Neuronal stem cell (in vitro differentiated cells): ENCODE measurements around the gene SLC6A13.

Experiments used
- DNase-seq: peaks from one replicate; pipeline ENCODE4 v3.0.0-alpha.2; 2013; ENCODE audit warnings: low spot score
- H2AFZ ChIP-seq: one replicate; pipeline ENCODE4 v1.6.1; 2013; ENCODE audit warnings: mild to moderate bottlenecking, low read length, inconsistent platforms
- H2AK5ac ChIP-seq: 2 replicates; pipeline ENCODE4 v1.6.1; 2013; ENCODE audit warnings: low read depth, mild to moderate bottlenecking, inconsistent platforms, low read length, moderate library complexity, mixed read lengths
- H2BK120ac ChIP-seq: 2 replicates; pipeline ENCODE4 v1.6.1; 2013; ENCODE audit warnings: low read depth, mild to moderate bottlenecking, inconsistent platforms, low read length, moderate library complexity, mixed read lengths
- H2BK12ac ChIP-seq: one replicate; pipeline ENCODE4 v1.6.1; 2013; ENCODE audit warnings: low read length, inconsistent platforms
- H2BK15ac ChIP-seq: 2 replicates; pipeline ENCODE4 v1.6.1; 2013; ENCODE audit warnings: mild to moderate bottlenecking, low read length, inconsistent platforms, mixed read lengths
- H2BK5ac ChIP-seq: one replicate; pipeline ENCODE4 v1.6.1; 2013; ENCODE audit warnings: inconsistent platforms, mild to moderate bottlenecking, low read length, moderate library complexity
- H3K14ac ChIP-seq: one replicate; pipeline ENCODE4 v1.6.1; 2013; ENCODE audit warnings: low read length, inconsistent platforms
- H3K18ac ChIP-seq: 2 replicates; pipeline ENCODE4 v1.6.1; 2013; ENCODE audit warnings: low read length, inconsistent platforms
- H3K23ac ChIP-seq: 2 replicates; pipeline ENCODE4 v1.6.1; 2013; ENCODE audit warnings: low read depth, mild to moderate bottlenecking, mixed read lengths, low read length, inconsistent platforms; ENCODE audit not compliant: poor library complexity
- H3K27ac ChIP-seq: replicated peaks from 3 replicates; pipeline ENCODE4 v1.5.1; 2013; ENCODE audit warnings: low read length, inconsistent platforms
- H3K27me3 ChIP-seq, 3 experiments: 2 replicates each; pipeline ENCODE4 v1.6.1; 2013; ENCODE audit warnings: low read length in 3 of 3, mild to moderate bottlenecking in 2 of 3, inconsistent platforms in 1 of 3, low read depth in 1 of 3, mixed read lengths in 1 of 3, moderate library complexity in 1 of 3; ENCODE audit not compliant: control insufficient read depth in 3 of 3, insufficient read depth in 3 of 3
- H3K36me3 ChIP-seq, 2 donors: replicated peaks in 1 of 2; 2 replicates each; pipeline ENCODE4 v1.6.1; 2013; ENCODE audit warnings: low read length in 2 of 2; ENCODE audit not compliant: control insufficient read depth in 2 of 2, insufficient read depth in 2 of 2
- H3K4ac ChIP-seq: 2 replicates; pipeline ENCODE4 v1.6.1; 2013; ENCODE audit warnings: inconsistent platforms, mild to moderate bottlenecking, low read length, moderate library complexity
- H3K4me1 ChIP-seq, 2 donors: 1 replicate in 1 of 2; 2 replicates in 1 of 2; pipeline ENCODE4 v1.6.1; 2013; ENCODE audit warnings: low read length in 2 of 2, low read depth in 1 of 2; ENCODE audit not compliant: control insufficient read depth in 2 of 2, insufficient read depth in 1 of 2
- H3K4me2 ChIP-seq: one replicate; pipeline ENCODE4 v1.6.1; 2013; ENCODE audit warnings: mild to moderate bottlenecking, low read length, inconsistent platforms; ENCODE audit not compliant: insufficient read depth, poor library complexity, severe bottlenecking
- H3K4me3 ChIP-seq, 2 donors: 2 replicates each; pipeline ENCODE4 v1.5.1; 2013; ENCODE audit warnings: low read length in 2 of 2, mild to moderate bottlenecking in 2 of 2, inconsistent platforms in 1 of 2, moderate library complexity in 1 of 2
- H3K79me1 ChIP-seq: one replicate; pipeline ENCODE4 v1.6.1; 2013; ENCODE audit warnings: low read depth, mild to moderate bottlenecking, inconsistent platforms, low read length, moderate library complexity
- H3K9ac ChIP-seq: one replicate; pipeline ENCODE4 v1.6.1; 2013; ENCODE audit warnings: mild to moderate bottlenecking, low read depth, low read length, inconsistent platforms; ENCODE audit not compliant: poor library complexity
- H3K9me3 ChIP-seq, 2 donors: replicated peaks in 1 of 2; 2 replicates each; pipeline versions ENCODE3 to v1.6.1; 2013; ENCODE audit warnings: low read length in 2 of 2, mild to moderate bottlenecking in 2 of 2, inconsistent platforms in 1 of 2, low read depth in 1 of 2, mixed read lengths in 1 of 2, moderate library complexity in 1 of 2; ENCODE audit not compliant: control insufficient read depth in 2 of 2, insufficient read depth in 1 of 2
- H4K8ac ChIP-seq: one replicate; pipeline ENCODE4 v1.6.1; 2013; ENCODE audit warnings: low read depth, mild to moderate bottlenecking, inconsistent platforms, low read length, moderate library complexity
- H4K91ac ChIP-seq: one replicate; pipeline ENCODE4 v1.6.1; 2013; ENCODE audit warnings: low read length, low read depth, mild to moderate bottlenecking, inconsistent platforms; ENCODE audit not compliant: poor library complexity
- WGBS, 2 donors: extraction: QIAGEN DNeasy Blood & Tissue Kit; methylation state at CpG; one replicate each; pipeline ENCODE4 v1.1.7; 2013; ENCODE audit warnings: missing lambda C conversion rate in 2 of 2, mixed read lengths in 1 of 2; ENCODE audit not compliant: insufficient read length in 2 of 2, insufficient replicate concordance in 1 of 2; ENCODE audit errors: extremely low coverage in 2 of 2; 5-methylcytosine and 5-hydroxymethylcytosine counted together

SLC6A13 gene

DNA sequence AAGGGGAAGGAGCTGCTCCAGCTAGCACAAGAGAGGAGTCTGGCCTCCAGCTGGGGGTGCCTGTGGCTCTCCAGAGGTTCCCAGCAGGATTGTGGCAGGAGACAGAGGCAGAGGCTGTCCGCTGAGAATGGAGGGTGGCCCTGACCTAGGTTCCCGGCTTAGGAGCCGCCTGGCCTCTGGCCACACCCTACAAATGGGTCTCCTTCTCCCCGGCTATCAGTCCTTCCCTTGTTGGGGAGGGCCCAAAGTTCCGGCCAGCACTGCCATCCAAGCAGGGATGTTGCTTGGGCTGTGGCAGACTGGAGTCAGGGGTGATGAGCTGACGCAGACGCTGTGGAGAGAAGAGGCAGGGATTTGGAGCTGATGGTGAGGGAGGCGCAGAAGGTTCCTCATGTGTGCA lies 71.8 kb downstream of the SLC6A13 start:
- H3K27me3 ChIP-seq, result peaks cover 0 to 57% (median 7%) of the 10 kb centered on the region in 3 experiments
- WGBS, 2 donors, result no CpG with 5 or more reads among the region's 8 CpGs

GRCh38 chr12:189622-189962 lies 73.0 kb downstream of the SLC6A13 start:
- WGBS, 2 donors, result no CpG with 5 or more reads among the region's 6 CpGs
- no peak overlapping the region for H3K4me3 ChIP-seq
- H3K23ac ChIP-seq, result peak overlapping the region; percentile 10
- peak overlapping the region; percentile 30 for H2BK15ac ChIP-seq
- H4K91ac ChIP-seq, result no peak overlapping the region
- no peaks in the 10 kb centered on the region for H3K36me3 ChIP-seq
- H3K4me2 ChIP-seq, result no peak overlapping the region
- H3K4me1 ChIP-seq, result peaks cover 2 to 6% of the 10 kb centered on the region in 2 donors
- peak overlapping the region; percentile 90 for H4K8ac ChIP-seq
- no peak overlapping the region for H2BK120ac ChIP-seq
- H3K9ac ChIP-seq, result no peak overlapping the region
- H2BK5ac ChIP-seq, result peak overlapping the region; percentile 7
- H3K27ac ChIP-seq, result no peak overlapping the region
- H2BK12ac ChIP-seq, result peak overlapping the region; percentile 11
- no peak overlapping the region for H3K4ac ChIP-seq
- no peaks in the 10 kb centered on the region for H3K79me1 ChIP-seq
- H3K27me3 ChIP-seq, result peaks cover 0 to 45% (median 7%) of the 10 kb centered on the region in 3 experiments
- H3K14ac ChIP-seq, result no peak overlapping the region
- H2AFZ ChIP-seq, result no peak overlapping the region
- H3K9me3 ChIP-seq, result peaks cover 0 to 3% of the 10 kb centered on the region in 2 donors
- no peak for DNase-seq
- H2AK5ac ChIP-seq, result peak overlapping the region; percentile 79
- peak overlapping the region; percentile 93 for H3K18ac ChIP-seq

More for the DNA sequence above, 71.8 kb downstream of the SLC6A13 start:
- Histone ChIP-seq H3K4me2 (no peak overlapping the region), H3K27ac (no peak overlapping the region), H2BK120ac (no peak overlapping the region), H2BK15ac (peak overlapping the region; percentile 42), H3K36me3 (no peaks in the 10 kb centered on the region), H3K9ac (peak overlapping the region; percentile 2), H4K91ac (peak overlapping the region; percentile 28), H2AK5ac (peak overlapping the region; percentile 65), H3K9me3 (peaks cover 0 to 3% of the 10 kb centered on the region in 2 donors), H3K4me1 (peaks cover 2 to 6% of the 10 kb centered on the region in 2 donors), H2AFZ (no peak overlapping the region), H3K14ac (no peak overlapping the region), H2BK5ac (peak overlapping the region; percentile 45), H3K79me1 (no peaks in the 10 kb centered on the region), H3K4me3 (no peak overlapping the region), H3K23ac (peak overlapping the region; percentile 26), H4K8ac (no peak overlapping the region), H2BK12ac (peak overlapping the region; percentile 44), H3K4ac (no peak overlapping the region), H3K18ac (peak overlapping the region; percentile 74)
- DNase-seq, result no peak

- Histone ChIP-seq H3K14ac (no peak overlapping the region), H2BK120ac (no peak overlapping the region), H3K18ac (peak overlapping the region; percentile 93), H3K36me3 (no peaks in the 10 kb centered on the region), H3K4me2 (peak overlapping the region; percentile 54), H2BK15ac (peak overlapping the region; percentile 65), H3K9ac (peak overlapping the region; percentile 86), H2AK5ac (peak overlapping the region; percentile 79), H3K4ac (no peak overlapping the region), H2AFZ (peak overlapping the region; percentile 92), H3K23ac (peak overlapping the region; percentile 87), H4K8ac (peak overlapping the region; percentile 90), H3K27ac (no peak overlapping the region), H3K79me1 (no peaks in the 10 kb centered on the region), H2BK12ac (peak overlapping the region; percentile 93), H3K4me1 (peaks cover 2 to 6% of the 10 kb centered on the region in 2 donors), H2BK5ac (no peak overlapping the region), H4K91ac (no peak overlapping the region), H3K4me3 (peak overlapping the region; percentile 49 to 77), H3K9me3 (peaks cover 0 to 3% of the 10 kb centered on the region in 2 donors), H3K27me3 (peaks cover 0 to 40% (median 7%) of the 10 kb centered on the region in 3 experiments)
- peak; percentile 54 for DNase-seq
- WGBS, 2 donors, result no CpG with 5 or more reads among the region's 52 CpGs
Measured at GRCh38 chr12:188910-189621, 73.6 kb downstream of the SLC6A13 start.
